ENCODE results near the gene SUMO3.

- TF ChIP-seq CTCF (IDR thresholded peaks at IDR 0.05) (no peak), ZFX (IDR thresholded peaks at IDR 0.05; ENCODE audit: borderline replicate concordance) (no peak)
Measured at GRCh38 chr21:44813727-44814126, 4.1 kb downstream of the SUMO3 start.

Data from 22Rv1 (cell line).